Fibroblast of peridontal ligament (primary cell): ENCODE measurements around the gene MOV10.
A peak's percentile ranks its signal among the peaks of the same experiment; 100 is the strongest.

ENCODE experiments used
- DNase-seq: peaks from one replicate; pipeline ENCODE4 v3.0.0-alpha.2; 2010; ENCODE audit errors: extremely low read depth

Gene MOV10

DNA sequence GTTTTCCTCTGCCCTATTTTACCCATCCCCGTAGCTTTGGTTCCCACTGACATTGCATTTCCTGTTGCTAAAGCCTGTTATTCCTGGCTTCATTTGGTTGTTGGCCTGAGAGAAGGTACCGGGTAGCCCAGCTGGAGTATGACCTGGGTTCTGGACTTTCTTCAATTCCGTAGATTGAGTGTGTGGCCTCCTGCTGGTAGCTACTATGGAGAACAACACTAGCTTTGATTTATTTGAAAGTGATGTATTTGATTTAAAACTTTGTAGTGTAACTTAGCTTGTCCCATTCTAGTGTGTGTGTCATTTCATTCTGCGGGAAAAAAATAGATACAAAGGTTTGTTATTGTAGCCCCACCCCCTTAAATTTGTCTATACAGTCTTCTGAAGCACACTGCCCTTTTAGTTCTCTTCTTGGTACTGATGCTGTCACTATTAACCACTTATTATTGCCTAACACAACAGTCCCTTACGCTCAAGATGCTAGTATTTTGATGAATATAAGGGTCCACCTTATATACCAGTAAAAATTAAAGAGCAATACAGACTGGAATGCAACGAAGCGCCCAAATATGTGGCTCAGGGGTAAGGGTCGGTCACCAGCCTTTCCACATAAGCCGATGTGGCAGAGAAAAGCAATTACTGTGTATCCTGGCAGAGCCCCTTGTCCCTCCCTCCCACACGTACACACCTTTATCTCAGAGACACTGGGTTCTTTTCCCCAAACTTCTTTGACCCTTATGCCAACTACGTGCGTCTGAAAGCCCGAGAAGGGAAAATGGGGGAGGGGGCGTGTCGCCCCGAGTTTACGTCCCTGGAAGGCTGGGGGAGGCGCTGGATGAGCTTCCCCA, 643 bp upstream of the MOV10 start:
- DNase-seq = peak; percentile 82

DNA sequence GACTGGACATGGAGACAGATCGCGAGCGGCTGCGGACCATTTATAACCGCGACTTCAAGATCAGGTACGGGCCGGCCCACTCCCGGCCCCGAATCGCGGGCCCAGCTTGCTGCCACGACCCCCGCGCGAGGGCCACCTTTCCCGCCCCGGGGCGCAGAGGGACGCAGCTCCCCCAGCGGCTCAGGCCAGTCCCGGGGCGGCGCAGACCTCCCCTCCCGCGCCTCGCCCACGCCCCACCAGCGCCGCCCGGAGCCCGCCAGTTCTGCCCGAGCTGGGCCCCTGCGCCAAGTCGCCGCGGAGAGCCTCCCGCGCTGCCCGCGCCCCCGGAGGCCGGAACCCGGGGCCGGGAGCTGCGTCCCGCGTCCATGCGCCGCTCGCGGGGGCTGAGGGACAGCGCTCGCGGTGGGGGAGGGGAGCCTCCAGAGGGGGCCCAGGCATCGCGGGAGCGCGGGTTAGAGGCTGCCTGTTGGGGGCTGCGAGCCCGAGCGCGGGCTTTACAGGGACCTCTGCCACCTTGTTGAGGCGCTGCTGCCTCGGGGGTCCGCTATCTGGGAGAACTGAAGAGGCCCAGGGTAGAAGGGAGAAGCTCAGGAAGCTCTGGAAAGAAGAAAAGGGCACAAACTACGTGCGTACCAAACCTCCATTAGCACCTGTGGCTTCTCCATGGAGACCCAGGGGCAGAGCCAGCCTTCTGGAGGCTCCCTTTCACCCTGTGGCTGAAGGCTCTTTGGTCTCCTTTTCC, 698 bp downstream of the MOV10 start:
- peak; percentile 17 for DNase-seq

DNA sequence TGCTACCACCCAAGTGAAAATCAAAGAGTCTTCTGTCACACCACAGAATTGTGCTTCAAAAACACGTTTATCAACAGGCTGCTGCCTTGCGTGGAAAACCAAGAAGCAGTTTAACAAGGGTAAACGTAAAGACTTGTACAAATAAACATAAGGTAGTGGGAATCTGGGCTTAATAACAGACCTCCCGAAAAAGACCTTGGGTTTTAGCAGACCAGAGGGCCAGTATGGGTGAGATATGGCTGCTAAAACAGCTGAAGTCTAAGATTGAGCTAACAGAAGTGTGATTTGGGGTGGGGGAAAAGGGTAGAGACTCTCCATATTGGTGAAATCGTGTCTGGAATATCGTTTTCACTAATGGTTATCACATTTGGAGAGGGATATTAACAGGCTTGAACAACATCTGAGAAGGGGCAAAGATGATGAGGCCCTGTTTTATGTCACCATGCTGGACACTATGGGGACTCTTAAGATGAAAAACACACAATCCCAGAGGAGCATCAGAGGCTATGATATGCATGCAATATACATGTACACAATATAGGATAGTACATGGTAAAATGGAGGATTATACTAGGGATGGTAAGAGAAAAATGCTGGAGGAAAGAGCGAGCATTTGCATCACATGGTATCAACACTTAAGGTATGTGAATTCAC, 1.4 kb downstream of the MOV10 start:
- peak; percentile 31 for DNase-seq

DNA sequence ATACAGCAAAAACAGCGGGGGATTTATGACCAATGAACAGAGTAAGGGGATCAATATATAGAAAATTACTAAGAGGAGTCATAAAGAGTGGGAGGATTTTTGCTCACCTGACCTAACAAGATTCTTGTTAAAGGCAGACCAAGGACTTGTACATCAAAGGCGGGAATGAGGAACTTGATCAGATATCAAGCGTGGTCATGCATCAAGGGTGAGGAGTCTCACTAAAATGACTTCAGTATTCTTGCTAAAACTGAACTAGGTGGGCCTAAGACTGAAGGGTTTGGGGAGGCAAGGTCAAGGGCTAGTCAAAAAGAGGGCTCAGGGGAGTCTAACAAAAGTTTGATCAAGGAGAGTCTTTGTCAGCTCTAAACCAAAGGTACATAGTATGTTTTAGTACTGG, 2.1 kb downstream of the MOV10 start:
- no peak for DNase-seq

DNA sequence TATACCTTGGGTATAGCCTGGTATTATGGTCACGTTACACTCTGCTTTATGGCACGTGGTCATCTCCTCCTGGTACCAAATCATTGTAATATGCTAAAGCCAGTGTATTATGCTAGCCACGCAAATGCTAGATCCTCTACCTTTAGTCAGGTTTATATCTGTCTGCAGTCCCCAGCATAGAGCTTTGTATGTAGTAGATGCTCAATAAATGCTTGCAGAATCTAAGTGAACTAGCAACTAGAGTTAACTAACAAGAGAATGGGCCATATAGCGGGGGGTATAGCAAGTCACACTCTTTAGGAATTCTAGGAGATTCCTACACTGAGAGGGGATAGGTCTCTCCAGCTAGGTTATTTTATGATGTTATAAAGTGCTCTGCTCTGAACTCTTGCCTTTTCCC, 3.0 kb downstream of the MOV10 start:
- no peak for DNase-seq

DNA sequence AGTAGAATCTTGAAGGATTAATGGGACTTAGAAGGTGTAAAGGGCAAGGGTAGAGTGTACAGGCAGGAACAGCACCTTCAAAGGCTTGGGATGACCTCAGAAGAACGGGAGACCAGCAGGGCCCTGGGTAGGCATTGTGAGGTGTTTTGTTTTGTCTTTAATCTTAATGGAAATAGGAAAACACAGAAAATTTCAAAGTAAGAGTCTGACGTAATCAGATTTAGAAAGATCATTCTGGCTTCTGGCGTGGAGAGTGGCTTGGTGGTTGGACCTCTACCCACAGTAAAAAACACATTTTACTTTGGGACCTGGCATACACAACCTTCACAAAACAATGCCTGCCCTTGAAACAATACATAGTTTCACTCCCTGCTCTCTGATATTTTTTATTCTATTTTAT, 4.1 kb downstream of the MOV10 start:
- DNase-seq = no peak

DNA sequence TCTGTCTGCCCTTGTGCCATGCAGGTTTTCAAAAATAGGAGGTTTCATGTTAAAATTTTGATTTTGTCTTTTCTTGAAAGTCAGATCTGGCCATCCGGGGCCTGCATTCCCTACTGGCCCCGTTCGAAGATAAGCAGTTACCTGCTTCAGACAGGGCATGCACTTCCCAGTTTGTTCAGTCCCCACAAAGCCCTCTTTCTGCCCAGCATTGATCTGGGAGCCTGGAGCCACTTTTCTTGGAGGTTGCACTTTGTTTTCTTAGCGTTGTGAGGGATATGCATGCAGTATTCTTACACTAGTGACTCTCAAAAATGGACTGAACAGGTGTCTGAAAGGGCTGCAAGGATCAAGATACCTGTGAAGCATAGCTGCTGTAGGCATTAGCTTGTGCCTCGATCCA, 11.5 kb downstream of the MOV10 start:
- DNase-seq = no peak

DNA sequence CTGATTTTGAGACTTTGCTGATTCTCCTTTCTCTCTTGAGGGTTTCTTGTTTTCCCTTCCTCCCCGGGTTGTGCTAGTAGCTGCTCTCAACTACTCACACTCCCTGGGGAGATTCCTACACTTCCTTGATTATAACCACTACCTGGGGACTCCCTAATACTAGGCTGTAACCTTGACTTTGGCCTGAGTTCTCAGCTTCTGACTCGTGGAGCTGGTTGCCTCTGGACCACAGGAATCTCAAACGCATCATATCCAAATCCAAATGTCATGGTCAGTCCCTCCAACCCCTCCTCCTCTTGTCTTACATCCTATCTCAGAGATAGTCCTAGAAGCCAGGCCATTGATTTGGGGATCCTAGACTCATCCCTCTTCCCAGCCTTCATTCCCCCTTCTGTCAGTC, 12.0 kb downstream of the MOV10 start:
- peak; percentile 26 for DNase-seq

DNA sequence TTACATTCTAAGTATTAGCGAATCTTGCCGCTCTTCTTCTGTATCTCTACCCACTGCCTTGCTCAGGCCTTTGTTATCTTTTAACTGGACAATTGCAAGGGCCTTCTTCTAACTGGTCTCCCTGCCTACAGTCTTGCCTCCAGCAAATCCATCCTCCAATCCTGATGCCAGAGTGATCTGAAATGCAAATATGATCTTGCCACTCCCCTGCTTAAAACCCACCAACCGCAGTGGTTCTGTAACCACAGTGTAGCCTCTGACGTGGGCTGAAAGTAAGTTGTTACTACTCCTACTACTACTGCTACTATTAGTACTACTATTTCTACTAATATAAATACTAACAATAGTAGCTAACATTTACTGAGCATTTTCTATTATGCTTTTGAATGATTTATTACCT, 12.4 kb downstream of the MOV10 start:
- no peak for DNase-seq

DNA sequence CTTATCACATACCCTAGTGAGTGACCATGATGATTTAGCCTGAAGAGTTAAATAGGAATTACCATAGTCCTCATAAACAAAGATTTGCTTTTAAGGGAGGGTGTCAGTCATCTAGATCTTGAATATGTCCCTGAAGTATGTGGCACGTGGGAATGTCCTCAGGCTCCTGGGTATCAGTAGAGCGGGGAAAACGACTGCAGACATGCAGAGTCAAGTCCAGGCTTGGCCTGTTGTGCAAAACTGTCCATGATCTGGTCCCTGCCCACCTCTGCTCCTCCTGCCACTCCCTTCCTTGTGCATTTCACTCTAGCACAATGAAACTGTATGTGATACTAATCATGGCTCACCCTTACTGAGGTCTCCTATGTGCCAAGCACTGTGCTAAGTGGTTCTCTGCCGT, 12.9 kb downstream of the MOV10 start:
- DNase-seq = no peak

DNA sequence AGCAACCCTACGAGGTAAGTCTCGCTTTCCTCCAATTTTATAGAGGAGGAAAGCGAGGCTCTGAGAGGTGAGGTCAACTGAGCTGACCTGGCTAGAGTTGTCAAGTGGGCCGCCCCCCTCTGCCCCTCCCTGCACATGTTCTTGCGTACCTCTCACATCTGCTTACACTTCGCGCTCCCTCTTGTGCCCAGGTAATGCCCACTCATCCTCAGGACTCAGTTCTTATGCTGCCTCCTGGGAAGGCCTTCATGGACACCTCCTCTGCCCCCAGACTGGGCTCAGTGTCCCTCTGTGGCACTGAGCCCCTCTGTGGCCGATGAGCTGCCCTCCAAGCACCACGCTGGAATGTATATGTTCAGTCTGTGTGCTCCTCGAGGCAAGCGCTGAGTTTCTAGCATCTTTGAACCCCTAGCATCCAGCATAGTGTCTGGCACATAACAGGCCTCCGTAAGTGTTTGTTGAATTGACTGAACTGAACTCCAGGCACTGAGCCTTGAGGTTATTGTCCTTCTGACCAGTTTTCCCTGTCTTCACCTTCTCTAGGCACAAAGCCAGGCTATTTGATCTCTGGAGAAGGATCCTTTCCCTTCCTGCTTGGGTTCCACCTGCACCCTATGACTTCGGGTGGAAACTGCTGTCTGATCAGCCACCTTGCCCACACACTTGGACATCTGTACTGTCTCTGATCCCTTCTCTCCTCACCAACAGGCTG, 13.5 kb downstream of the MOV10 start:
- DNase-seq = no peak

DNA sequence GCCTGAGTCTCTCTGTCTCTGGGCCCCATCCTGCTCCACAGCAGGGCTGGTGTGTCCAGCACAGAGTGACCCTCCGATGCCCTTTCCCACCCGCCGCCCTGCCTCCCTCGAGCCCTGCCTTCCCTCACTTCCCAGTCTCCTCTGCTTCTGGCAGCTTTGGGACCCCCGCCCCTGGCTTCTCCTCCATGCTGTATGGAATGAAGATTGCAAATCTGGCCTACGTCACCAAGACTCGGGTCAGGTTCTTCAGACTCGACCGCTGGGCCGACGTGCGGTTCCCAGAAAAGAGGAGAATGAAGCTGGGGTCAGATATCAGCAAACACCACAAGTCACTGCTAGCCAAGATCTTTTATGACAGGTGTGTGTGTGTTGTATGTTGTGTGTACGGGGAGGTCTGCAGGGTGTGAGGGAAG, 14.3 kb downstream of the MOV10 start:
- DNase-seq = no peak

DNA sequence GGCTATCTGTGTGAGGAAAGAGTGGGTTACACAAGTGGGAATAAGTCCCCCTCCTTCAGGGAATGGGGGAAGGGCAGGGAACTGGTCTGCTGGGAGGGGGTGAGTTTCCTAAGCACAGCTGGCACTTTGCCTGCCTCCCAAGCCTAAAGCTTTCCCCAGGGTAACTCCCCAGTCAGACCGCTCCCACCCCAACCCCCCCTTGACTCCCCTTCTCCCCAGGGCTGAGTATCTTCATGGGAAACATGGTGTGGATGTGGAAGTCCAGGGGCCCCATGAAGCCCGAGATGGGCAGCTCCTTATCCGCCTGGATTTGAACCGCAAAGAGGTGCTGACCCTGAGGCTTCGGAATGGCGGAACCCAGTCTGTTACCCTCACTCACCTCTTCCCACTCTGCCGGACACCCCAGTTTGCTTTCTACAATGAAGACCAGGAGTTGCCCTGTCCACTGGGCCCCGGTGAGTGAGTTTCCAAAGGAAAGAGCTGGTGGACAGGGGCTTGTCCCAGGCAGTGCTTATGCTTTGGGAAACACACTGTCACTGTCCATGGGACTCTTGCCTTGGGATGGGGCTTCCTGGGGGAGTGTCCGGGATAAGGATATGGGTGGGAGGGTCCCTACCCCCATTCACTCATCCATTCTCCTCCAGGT, 14.9 kb downstream of the MOV10 start:
- no peak for DNase-seq

DNA sequence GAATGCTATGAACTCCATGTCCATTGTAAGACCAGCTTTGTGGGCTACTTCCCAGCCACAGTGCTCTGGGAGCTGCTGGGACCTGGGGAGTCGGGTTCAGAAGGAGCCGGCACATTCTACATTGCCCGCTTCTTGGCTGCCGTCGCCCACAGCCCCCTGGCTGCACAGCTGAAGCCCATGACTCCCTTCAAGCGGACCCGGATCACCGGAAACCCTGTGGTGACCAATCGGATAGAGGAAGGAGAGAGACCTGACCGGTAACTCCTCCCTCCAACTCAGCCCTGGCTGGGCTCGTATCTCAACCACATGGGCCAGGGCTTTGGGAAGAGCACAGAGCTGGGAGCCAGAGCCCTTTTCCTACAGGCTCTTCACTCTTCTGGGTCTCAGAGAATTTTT, 15.4 kb downstream of the MOV10 start:
- DNase-seq = no peak

DNA sequence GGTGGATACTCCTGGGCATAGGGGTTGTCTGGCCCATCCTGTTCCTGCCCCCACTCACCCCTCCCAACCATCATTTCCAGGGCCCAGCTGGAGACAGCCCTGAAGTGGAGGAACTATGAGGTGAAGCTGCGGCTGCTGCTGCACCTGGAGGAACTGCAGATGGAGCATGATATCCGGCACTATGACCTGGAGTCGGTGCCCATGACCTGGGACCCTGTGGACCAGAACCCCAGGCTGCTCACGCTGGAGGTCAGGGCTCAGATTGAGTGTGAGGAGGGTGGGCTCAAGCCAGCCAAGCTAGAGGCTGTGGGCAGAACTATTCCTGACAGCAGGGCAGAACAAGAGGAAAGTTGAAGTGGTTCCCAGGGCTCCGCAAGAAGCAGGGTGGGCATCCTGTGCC, 18.2 kb downstream of the MOV10 start:
- no peak for DNase-seq

DNA sequence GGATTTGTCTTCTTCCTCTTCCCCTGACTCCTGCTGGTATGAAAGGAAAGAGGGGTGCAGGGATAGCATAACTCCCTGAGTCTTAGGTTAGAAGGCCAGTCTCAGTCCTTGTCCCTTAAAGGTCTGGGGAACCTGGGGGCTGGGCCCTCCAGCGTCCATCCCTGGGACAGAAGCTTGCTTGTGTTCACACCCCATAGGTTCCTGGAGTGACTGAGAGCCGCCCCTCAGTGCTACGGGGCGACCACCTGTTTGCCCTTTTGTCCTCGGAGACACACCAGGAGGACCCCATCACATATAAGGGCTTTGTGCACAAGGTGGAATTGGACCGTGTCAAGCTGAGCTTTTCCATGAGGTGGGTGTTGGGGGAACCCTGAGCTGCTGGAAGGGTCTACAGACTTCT, 19.4 kb downstream of the MOV10 start:
- DNase-seq = no peak

DNA sequence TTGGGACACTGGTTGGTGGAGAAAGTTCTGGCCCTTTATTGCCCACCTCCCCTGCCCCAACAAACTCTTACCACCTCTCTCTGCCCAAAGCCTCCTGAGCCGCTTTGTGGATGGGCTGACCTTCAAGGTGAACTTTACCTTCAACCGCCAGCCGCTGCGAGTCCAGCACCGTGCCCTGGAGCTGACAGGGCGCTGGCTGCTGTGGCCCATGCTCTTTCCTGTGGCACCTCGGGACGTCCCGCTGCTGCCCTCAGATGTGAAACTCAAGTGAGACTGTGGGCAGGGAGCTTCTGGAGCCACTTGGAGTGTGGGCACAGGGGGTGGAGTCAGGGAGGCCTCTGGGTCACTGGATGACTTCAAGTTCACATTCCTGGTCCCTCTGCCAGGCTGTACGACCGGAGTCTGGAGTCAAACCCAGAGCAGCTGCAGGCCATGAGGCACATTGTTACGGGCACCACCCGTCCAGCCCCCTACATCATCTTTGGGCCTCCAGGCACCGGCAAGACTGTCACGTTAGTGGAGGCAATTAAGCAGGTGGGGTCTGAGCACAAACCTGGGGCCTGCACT, 20.0 kb downstream of the MOV10 start:
- no peak for DNase-seq

DNA sequence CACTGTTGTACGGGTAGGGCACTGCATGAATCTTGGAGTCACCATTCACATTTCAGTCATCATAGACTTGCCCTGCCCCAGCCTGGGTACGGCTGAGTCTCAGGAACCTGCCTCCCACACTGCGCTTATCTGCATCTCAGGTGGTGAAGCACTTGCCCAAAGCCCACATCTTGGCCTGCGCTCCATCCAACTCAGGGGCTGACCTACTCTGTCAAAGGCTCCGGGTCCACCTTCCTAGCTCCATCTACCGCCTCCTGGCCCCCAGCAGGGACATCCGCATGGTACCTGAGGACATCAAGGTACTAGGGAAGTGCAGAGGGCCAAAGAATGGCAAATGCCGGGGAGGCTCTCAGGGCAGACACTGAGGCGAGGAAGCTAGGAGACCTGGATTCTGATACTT, 20.8 kb downstream of the MOV10 start:
- DNase-seq = no peak

DNA sequence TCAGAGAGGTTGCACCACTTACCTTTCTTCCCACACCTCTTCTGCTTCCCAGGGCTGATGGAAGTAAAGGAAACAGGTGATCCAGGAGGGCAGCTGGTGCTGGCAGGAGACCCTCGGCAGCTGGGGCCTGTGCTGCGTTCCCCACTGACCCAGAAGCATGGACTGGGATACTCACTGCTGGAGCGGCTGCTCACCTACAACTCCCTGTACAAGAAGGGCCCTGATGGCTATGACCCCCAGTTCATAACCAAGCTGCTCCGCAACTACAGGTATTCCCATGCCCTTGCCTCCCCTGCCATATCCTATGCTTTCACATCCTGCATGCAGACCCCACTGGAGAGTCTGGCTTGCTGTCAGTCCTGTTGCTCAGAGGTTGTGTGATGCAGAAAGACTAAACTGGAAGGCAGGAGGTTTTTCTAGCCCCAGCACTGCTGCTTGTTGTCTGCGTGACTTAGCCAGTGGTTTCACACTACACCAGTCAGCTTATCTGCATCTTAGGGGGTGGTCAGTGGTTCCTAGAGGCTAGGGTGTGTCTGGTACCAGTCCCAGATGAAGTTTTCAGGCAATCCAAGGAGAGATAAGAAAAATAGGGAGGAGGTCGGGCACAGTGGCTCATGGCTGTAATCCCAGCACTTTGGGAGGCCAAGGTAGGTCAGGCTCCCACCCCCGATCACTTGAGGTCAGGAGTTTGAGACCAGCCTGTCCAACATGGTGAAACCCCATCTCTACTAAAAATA, 22.3 kb downstream of the MOV10 start:
- no peak for DNase-seq

DNA sequence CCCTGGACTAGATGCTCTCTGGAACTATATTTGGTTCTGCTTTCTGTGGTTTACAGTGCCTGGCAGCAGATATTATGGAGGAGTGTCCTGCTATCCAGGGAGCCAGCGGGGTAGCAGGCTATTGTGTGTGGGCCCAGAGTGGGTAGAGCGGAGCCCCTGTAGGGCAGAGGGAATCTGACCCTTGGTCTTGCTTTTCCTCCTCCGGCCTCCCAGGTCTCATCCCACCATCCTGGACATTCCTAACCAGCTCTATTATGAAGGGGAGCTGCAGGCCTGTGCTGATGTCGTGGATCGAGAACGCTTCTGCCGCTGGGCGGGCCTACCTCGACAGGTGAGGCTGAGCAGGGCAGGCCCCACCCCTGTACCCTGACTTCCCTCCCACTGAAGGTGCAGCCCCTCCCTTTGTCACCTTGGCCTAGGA, 23.3 kb downstream of the MOV10 start:
- no peak for DNase-seq
